HepG2 (cell line): Measurements from ENCODE around the gene MTFP1. TPM values are rescaled to one million over a fixed set of nuclear protein-coding genes. Genes with fewer than 3 reads are reported as not detected.

Source experiments
- HOXA5 ChIP-seq: sonication (generic); formaldehyde crosslinking; IDR thresholded peaks from 2 replicates; pipeline ENCODE4 v1.4.0; 2020; ENCODE audit warnings: missing genetic modification reagents
- KDM4B ChIP-seq: sonication (generic); formaldehyde crosslinking; IDR thresholded peaks from 2 replicates; pipeline ENCODE4 v1.4.0; 2020; ENCODE audit warnings: missing genetic modification reagents
- KLF15 ChIP-seq: sonication (generic); formaldehyde crosslinking; IDR thresholded peaks from 2 replicates; pipeline ENCODE4 v1.8.1; 2023; ENCODE audit warnings: borderline replicate concordance, mild to moderate bottlenecking, inconsistent platforms, missing genetic modification reagents, mixed read lengths
- ZFX ChIP-seq: sonication (generic); formaldehyde crosslinking; IDR thresholded peaks from 2 replicates; pipeline ENCODE4 v1.4.0; 2020; ENCODE audit warnings: mild to moderate bottlenecking, low read depth, missing genetic modification reagents, moderate library complexity
- ZNF138 ChIP-seq: sonication (generic); formaldehyde crosslinking; IDR thresholded peaks from 2 replicates; pipeline ENCODE4 v1.5.0; 2020; ENCODE audit warnings: mild to moderate bottlenecking, low read depth, missing genetic modification reagents
- ZNF484 ChIP-seq: sonication (generic); formaldehyde crosslinking; IDR thresholded peaks from 2 replicates; pipeline ENCODE4 v1.5.1; 2020; ENCODE audit warnings: mild to moderate bottlenecking, low read depth, missing genetic modification reagents, borderline replicate concordance
- ZNF576 ChIP-seq: sonication (generic); formaldehyde crosslinking; IDR thresholded peaks from 2 replicates; pipeline ENCODE4 v1.4.0; 2020; ENCODE audit warnings: mild to moderate bottlenecking, missing genetic modification reagents
- ZNF577 ChIP-seq: sonication (generic); formaldehyde crosslinking; IDR thresholded peaks from 2 replicates; pipeline ENCODE4 v1.4.0; 2020; ENCODE audit warnings: mild to moderate bottlenecking, low read depth, missing genetic modification reagents, borderline replicate concordance
- ZNF784 ChIP-seq: sonication (generic); formaldehyde crosslinking; IDR thresholded peaks from 2 replicates; pipeline ENCODE4 v1.5.1; 2020; ENCODE audit warnings: missing genetic modification reagents, mild to moderate bottlenecking, borderline replicate concordance
- polyA plus RNA-seq, 8 experiments: library from polyadenylated mRNA; depleted of rRNA in 3 of 8; stranded (reverse) in 7 of 8; unstranded in 1 of 8; fragments of >200 nt; fragmentation: Illumina TruSeq in 4 of 8; extraction: Trizol in 4 of 8; gene quantifications; 2 replicates each; pipeline versions ENCODE4 v1.2.1 to v1.2.3, GENCODE V29; 2011 to 2016; ENCODE audit warnings: low read depth in 4 of 8, missing spikeins in 1 of 8, mixed read lengths in 1 of 8; ENCODE audit not compliant: insufficient read depth in 1 of 8
- total RNA-seq, 5 experiments: library from RNA; depleted of rRNA; stranded (reverse); fragments of >200 nt; fragmentation: Illumina TruSeq; extraction: Trizol; gene quantifications; 2 replicates each; pipeline ENCODE4 v1.2.3, GENCODE V29; 2016; ENCODE audit warnings: low read depth in 1 of 5
- TF ChIP-seq, protein P1 (sequence below): sonication (generic); formaldehyde crosslinking; IDR thresholded peaks from 2 replicates; pipeline ENCODE4 v1.4.0; 2020; ENCODE audit warnings: low read depth, missing genetic modification reagents
- TF ChIP-seq, protein P2 (sequence below): sonication (generic); formaldehyde crosslinking; IDR thresholded peaks from 2 replicates; pipeline ENCODE4 v1.5.1; 2020; ENCODE audit warnings: missing genetic modification reagents, mild to moderate bottlenecking, borderline replicate concordance
- TF ChIP-seq, protein P3 (sequence below), 2 experiments: sonication (generic) in 1 of 2; formaldehyde crosslinking in 1 of 2; IDR thresholded peaks; 2 replicates each; pipeline versions ENCODE4 v1.5.1 to v1.6.1; 2011 to 2020; ENCODE audit warnings: borderline replicate concordance in 1 of 2, low read depth in 1 of 2, low read length in 1 of 2, mild to moderate bottlenecking in 1 of 2, missing genetic modification reagents in 1 of 2, moderate library complexity in 1 of 2
- TF ChIP-seq, protein P4 (sequence below): IDR thresholded peaks from 2 replicates; pipeline ENCODE4 v1.6.1; 2016
- TF ChIP-seq, protein P5 (sequence below): sonication (generic); formaldehyde crosslinking; IDR thresholded peaks from 2 replicates; pipeline ENCODE4 v1.8.1; 2023; ENCODE audit warnings: missing genetic modification reagents, mild to moderate bottlenecking, borderline replicate concordance

Gene MTFP1
- total and polyA plus RNA-seq, 2 of the 13 experiments (the other 11 are each of a cell fraction or from before 2014, with no cell fraction given): 29.5 to 45.6 TPM

DNA sequence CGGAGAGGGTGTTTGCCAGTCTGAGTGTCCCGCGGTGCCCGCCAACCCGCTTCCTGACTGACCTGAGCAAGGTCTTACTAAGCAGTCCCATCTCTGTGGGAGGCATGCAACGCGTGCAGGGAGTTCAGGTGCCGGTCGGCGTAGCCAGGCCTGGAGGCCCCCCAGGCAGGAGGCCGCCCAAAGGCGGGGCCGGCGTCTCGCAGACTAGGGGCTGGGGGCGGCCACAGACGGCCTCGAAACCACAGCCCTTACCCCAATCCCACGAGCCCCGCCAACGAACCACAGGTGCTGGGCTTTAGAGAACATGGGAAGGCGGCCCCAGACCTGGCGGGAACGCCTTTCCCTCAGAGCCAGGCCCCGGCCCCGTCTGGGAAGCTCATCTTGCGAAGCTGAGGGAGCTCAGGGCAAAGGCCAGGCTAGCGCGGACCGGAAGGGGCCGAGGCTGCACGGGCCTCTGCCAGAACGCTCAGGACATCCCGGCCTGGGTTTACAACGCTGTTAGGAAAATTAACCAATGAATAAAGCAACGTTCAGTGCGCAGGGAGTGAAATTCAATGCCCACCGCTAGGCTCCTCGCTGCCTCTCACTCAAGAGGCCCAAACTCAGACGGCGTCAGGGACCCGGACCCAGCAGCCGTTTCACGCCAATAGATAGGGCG is 2.1 kb upstream of the MTFP1 start (continued):
- TF ChIP-seq, protein P1, sequence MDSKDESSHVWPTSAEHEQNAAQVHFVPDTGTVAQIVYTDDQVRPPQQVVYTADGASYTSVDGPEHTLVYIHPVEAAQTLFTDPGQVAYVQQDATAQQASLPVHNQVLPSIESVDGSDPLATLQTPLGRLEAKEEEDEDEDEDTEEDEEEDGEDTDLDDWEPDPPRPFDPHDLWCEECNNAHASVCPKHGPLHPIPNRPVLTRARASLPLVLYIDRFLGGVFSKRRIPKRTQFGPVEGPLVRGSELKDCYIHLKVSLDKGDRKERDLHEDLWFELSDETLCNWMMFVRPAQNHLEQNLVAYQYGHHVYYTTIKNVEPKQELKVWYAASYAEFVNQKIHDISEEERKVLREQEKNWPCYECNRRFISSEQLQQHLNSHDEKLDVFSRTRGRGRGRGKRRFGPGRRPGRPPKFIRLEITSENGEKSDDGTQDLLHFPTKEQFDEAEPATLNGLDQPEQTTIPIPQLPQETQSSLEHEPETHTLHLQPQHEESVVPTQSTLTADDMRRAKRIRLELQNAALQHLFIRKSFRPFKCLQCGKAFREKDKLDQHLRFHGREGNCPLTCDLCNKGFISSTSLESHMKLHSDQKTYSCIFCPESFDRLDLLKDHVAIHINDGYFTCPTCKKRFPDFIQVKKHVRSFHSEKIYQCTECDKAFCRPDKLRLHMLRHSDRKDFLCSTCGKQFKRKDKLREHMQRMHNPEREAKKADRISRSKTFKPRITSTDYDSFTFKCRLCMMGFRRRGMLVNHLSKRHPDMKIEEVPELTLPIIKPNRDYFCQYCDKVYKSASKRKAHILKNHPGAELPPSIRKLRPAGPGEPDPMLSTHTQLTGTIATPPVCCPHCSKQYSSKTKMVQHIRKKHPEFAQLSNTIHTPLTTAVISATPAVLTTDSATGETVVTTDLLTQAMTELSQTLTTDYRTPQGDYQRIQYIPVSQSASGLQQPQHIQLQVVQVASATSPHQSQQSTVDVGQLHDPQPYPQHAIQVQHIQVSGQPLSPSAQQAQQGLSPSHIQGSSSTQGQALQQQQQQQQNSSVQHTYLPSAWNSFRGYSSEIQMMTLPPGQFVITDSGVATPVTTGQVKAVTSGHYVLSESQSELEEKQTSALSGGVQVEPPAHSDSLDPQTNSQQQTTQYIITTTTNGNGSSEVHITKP (CRISPR knock-in tag): no peak
- TF ChIP-seq ZNF484 (CRISPR knock-in tag) (no peak), ZNF784 (no peak; the same call in 1 of the 2 replicates), ZNF576 (CRISPR knock-in tag) (0 out of 2 replicates have a peak, but pooled peaks have one; percentile 46), KDM4B (peak; percentile 50; the same call in 1 of the 2 replicates), ZNF577 (no peak), KLF15 (CRISPR knock-in tag) (no peak; the same call in 1 of the 2 replicates), ZFX (CRISPR knock-in tag) (peak; percentile 96), ZNF138 (CRISPR knock-in tag) (0 out of 2 replicates have a peak, but pooled peaks have one; percentile 15), HOXA5 (CRISPR knock-in tag) (peak; percentile 85; the same call in 1 of the 2 replicates)
- TF ChIP-seq, protein P2, sequence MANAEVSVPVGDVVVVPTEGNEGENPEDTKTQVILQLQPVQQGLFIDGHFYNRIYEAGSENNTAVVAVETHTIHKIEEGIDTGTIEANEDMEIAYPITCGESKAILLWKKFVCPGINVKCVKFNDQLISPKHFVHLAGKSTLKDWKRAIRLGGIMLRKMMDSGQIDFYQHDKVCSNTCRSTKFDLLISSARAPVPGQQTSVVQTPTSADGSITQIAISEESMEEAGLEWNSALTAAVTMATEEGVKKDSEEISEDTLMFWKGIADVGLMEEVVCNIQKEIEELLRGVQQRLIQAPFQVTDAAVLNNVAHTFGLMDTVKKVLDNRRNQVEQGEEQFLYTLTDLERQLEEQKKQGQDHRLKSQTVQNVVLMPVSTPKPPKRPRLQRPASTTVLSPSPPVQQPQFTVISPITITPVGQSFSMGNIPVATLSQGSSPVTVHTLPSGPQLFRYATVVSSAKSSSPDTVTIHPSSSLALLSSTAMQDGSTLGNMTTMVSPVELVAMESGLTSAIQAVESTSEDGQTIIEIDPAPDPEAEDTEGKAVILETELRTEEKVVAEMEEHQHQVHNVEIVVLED: no peak
- TF ChIP-seq, protein P3, sequence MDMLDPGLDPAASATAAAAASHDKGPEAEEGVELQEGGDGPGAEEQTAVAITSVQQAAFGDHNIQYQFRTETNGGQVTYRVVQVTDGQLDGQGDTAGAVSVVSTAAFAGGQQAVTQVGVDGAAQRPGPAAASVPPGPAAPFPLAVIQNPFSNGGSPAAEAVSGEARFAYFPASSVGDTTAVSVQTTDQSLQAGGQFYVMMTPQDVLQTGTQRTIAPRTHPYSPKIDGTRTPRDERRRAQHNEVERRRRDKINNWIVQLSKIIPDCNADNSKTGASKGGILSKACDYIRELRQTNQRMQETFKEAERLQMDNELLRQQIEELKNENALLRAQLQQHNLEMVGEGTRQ (IDR thresholded peaks at IDR 0.05; ENCODE audit: low read depth, low read length): no peak
- TF ChIP-seq, protein P3 (CRISPR knock-in tag; IDR thresholded peaks at IDR 0.05; ENCODE audit: borderline replicate concordance): no peak; the same call in 1 of the 2 replicates
- TF ChIP-seq, protein P4, sequence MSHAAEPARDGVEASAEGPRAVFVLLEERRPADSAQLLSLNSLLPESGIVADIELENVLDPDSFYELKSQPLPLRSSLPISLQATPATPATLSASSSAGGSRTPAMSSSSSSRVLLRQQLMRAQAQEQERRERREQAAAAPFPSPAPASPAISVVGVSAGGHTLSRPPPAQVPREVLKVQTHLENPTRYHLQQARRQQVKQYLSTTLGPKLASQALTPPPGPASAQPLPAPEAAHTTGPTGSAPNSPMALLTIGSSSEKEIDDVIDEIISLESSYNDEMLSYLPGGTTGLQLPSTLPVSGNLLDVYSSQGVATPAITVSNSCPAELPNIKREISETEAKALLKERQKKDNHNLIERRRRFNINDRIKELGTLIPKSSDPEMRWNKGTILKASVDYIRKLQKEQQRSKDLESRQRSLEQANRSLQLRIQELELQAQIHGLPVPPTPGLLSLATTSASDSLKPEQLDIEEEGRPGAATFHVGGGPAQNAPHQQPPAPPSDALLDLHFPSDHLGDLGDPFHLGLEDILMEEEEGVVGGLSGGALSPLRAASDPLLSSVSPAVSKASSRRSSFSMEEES (CRISPR knock-in tag): no peak
- TF ChIP-seq, protein P5, sequence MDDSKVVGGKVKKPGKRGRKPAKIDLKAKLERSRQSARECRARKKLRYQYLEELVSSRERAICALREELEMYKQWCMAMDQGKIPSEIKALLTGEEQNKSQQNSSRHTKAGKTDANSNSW (CRISPR knock-in tag): no peak
